GM23248 (cell line): ENCODE data around the gene ABHD14A. TPM values are rescaled to one million over a fixed set of nuclear protein-coding genes. Genes with fewer than 3 reads are reported as not detected.

Source experiments
- DNase-seq: peaks from one replicate; pipeline ENCODE4 v3.0.0-alpha.2; 2015
- H2AFZ ChIP-seq: fragments of 200-600 bp; sonication (generic); 2 replicates; pipeline ENCODE4 v1.6.1; 2016; ENCODE audit warnings: antibody characterized with exemption
- H3F3A ChIP-seq: fragments of 200-600 bp; sonication (generic); 2 replicates; pipeline ENCODE4 v1.6.1; 2016; ENCODE audit warnings: mild to moderate bottlenecking, antibody characterized with exemption, mixed run types; ENCODE audit not compliant: insufficient read depth
- H3K27ac ChIP-seq: fragments of 200-600 bp; sonication (generic); 2 replicates; pipeline ENCODE4 v1.5.1; 2016; ENCODE audit warnings: mild to moderate bottlenecking
- H3K27me3 ChIP-seq: fragments of 200-600 bp; sonication (generic); replicated peaks from 2 replicates; pipeline ENCODE4 v1.6.1; 2016; ENCODE audit warnings: mild to moderate bottlenecking; ENCODE audit not compliant: insufficient read depth
- H3K36me3 ChIP-seq: fragments of 200-600 bp; sonication (generic); 2 replicates; pipeline ENCODE4 v1.6.1; 2016; ENCODE audit warnings: low read depth, mild to moderate bottlenecking
- H3K4me1 ChIP-seq: fragments of 200-600 bp; sonication (generic); 2 replicates; pipeline ENCODE4 v1.6.1; 2016; ENCODE audit warnings: mild to moderate bottlenecking; ENCODE audit not compliant: insufficient read depth
- H3K4me2 ChIP-seq: fragments of 200-600 bp; sonication (generic); one replicate; pipeline ENCODE4 v1.6.1; 2016; ENCODE audit warnings: mild to moderate bottlenecking; ENCODE audit not compliant: unreplicated experiment
- H3K4me3 ChIP-seq: fragments of 200-600 bp; sonication (generic); 2 replicates; pipeline ENCODE4 v1.5.1; 2016; ENCODE audit warnings: mild to moderate bottlenecking
- H3K79me2 ChIP-seq: fragments of 200-600 bp; sonication (generic); 2 replicates; pipeline ENCODE4 v1.6.1; 2016; ENCODE audit warnings: mild to moderate bottlenecking; ENCODE audit not compliant: insufficient read depth
- H3K9ac ChIP-seq: fragments of 200-600 bp; sonication (generic); 2 replicates; pipeline ENCODE4 v1.6.1; 2016; ENCODE audit warnings: mild to moderate bottlenecking
- H3K9me2 ChIP-seq: fragments of 200-600 bp; sonication (generic); 2 replicates; pipeline ENCODE4 v1.6.1; 2016; ENCODE audit warnings: mixed run types, mild to moderate bottlenecking, moderate library complexity; ENCODE audit not compliant: insufficient read depth
- H3K9me3 ChIP-seq: fragments of 200-600 bp; sonication (generic); one replicate; pipeline ENCODE4 v1.6.1; 2017; ENCODE audit warnings: low read depth
- H4K20me1 ChIP-seq: fragments of 200-600 bp; sonication (generic); 2 replicates; pipeline ENCODE4 v1.6.0; 2016; ENCODE audit not compliant: insufficient read depth
- EZH2 ChIP-seq: fragments of 200-600 bp; sonication (generic); IDR thresholded peaks from 2 replicates; pipeline ENCODE4 v1.6.1; 2018; ENCODE audit warnings: antibody characterized with exemption, mild to moderate bottlenecking; ENCODE audit not compliant: insufficient read depth, poor library complexity, severe bottlenecking
- EZH2phosphoT487 ChIP-seq: fragments of 200-600 bp; sonication (generic); IDR thresholded peaks from 2 replicates; pipeline ENCODE4 v1.6.1; 2018; ENCODE audit warnings: antibody characterized with exemption, moderate library complexity, mild to moderate bottlenecking, low read depth; ENCODE audit not compliant: insufficient read depth
- WGBS, 2 experiments: methylation state at CpG; one replicate each; pipeline ENCODE4 v1.1.6; 2015 to 2017; ENCODE audit warnings: low lambda C conversion rate in 2 of 2, low coverage in 1 of 2; ENCODE audit errors: missing lambda C conversion rate in 2 of 2; 5-methylcytosine and 5-hydroxymethylcytosine counted together
- in situ Hi-C: fragments of 300-500 bp; cut with MboI; formaldehyde crosslinking; loops from 2 replicates; pipeline ENCODE4 v1.15.0; 2020
- polyA plus RNA-seq: library from polyadenylated mRNA; unstranded; fragments of >200 nt; fragmentation: Nextera tagmentation; extraction: Ambion mirVana; gene quantifications from 2 replicates; pipeline ENCODE4 v1.2.1, GENCODE V29; 2016
- total RNA-seq: library from RNA; depleted of rRNA; stranded (reverse); fragments of >200 nt; shearing (Covaris generic); gene quantifications from 2 replicates; pipeline ENCODE4 v1.2.3, GENCODE V29; 2014

ABHD14A gene
- total and polyA plus RNA-seq, 2 experiments from 2014 or later: 35.5 to 37.9 TPM

GRCh38 chr3:52006820-52007133, 31.9 kb downstream of the ABHD14A start:
- Histone ChIP-seq H3K9ac (no peak overlapping the region), H3K79me2 (no peaks in the 10 kb centered on the region), H3K9me3 (no peaks in the 10 kb centered on the region), H3F3A (no peaks in the 10 kb centered on the region), H3K27me3 (no peaks in the 10 kb centered on the region), H3K4me2 (no peak overlapping the region), H4K20me1 (no peaks in the 10 kb centered on the region), H3K36me3 (no peaks in the 10 kb centered on the region), H3K4me1 (peaks cover 12% of the 10 kb centered on the region), H3K4me3 (no peak overlapping the region), H3K27ac (no peak overlapping the region), H3K9me2 (no peaks in the 10 kb centered on the region), H2AFZ (no peak overlapping the region)
- TF ChIP-seq EZH2phosphoT487: no peak
- TF ChIP-seq EZH2: no peak
- WGBS, 2 experiments: 84 to 87% methylated on average over 6 of the region's 6 CpGs
- DNase-seq: no peak
- in situ Hi-C loops: loop anchor here (10.0 kb wide), 1 partner anchor 108 kb away; no protein-coding TSS in a partner anchor

- DNase-seq: no peak
- in situ Hi-C loops: loop anchor here (10.0 kb wide), 1 partner anchor 108 kb away; no protein-coding TSS in a partner anchor
- Histone ChIP-seq H3F3A (no peaks in the 10 kb centered on the region), H4K20me1 (no peaks in the 10 kb centered on the region), H3K4me1 (peaks cover 12% of the 10 kb centered on the region), H3K9me2 (no peaks in the 10 kb centered on the region), H3K79me2 (no peaks in the 10 kb centered on the region), H3K9ac (no peak overlapping the region), H3K4me2 (no peak overlapping the region), H2AFZ (no peak overlapping the region), H3K27me3 (no peaks in the 10 kb centered on the region), H3K36me3 (no peaks in the 10 kb centered on the region), H3K9me3 (no peaks in the 10 kb centered on the region), H3K27ac (no peak overlapping the region), H3K4me3 (no peak overlapping the region)
- 73 to 100% methylated on average over 3 to 4 of the region's 4 CpGs for WGBS, 2 experiments
- TF ChIP-seq EZH2 (no peak), EZH2phosphoT487 (no peak)
Measured at GRCh38 chr3:52007291-52007690, 32.4 kb downstream of the ABHD14A start.

GRCh38 chr3:52010431-52010830, 35.6 kb downstream of the ABHD14A start:
- no peak overlapping the region for H3K9ac ChIP-seq
- H4K20me1 ChIP-seq: no peaks in the 10 kb centered on the region
- no peaks in the 10 kb centered on the region for H3F3A ChIP-seq
- H3K27me3 ChIP-seq: no peaks in the 10 kb centered on the region
- DNase-seq: no peak
- no peak overlapping the region for H2AFZ ChIP-seq
- H3K4me3 ChIP-seq: no peak overlapping the region
- H3K4me2 ChIP-seq: no peak overlapping the region
- H3K27ac ChIP-seq: no peak overlapping the region
- in situ Hi-C loops: no loop called here
- H3K79me2 ChIP-seq: no peaks in the 10 kb centered on the region
- no peaks in the 10 kb centered on the region for H3K9me2 ChIP-seq
- peaks cover 9% of the 10 kb centered on the region for H3K4me1 ChIP-seq
- TF ChIP-seq EZH2 (no peak), EZH2phosphoT487 (no peak)
- H3K36me3 ChIP-seq: no peaks in the 10 kb centered on the region
- H3K9me3 ChIP-seq: no peaks in the 10 kb centered on the region

GRCh38 chr3:52012699-52013098, 37.8 kb downstream of the ABHD14A start:
- no peaks in the 10 kb centered on the region for H3K9me2 ChIP-seq
- H3K9ac ChIP-seq: no peak overlapping the region
- H3K4me2 ChIP-seq: no peak overlapping the region
- H4K20me1 ChIP-seq: no peaks in the 10 kb centered on the region
- H3K27me3 ChIP-seq: no peaks in the 10 kb centered on the region
- DNase-seq: no peak
- H3K36me3 ChIP-seq: no peaks in the 10 kb centered on the region
- no peak overlapping the region for H2AFZ ChIP-seq
- TF ChIP-seq EZH2phosphoT487 (no peak), EZH2 (no peak)
- in situ Hi-C loops: no loop called here
- H3K4me1 ChIP-seq: no peaks in the 10 kb centered on the region
- H3K79me2 ChIP-seq: no peaks in the 10 kb centered on the region
- no peaks in the 10 kb centered on the region for H3K9me3 ChIP-seq
- H3F3A ChIP-seq: no peaks in the 10 kb centered on the region
- no peak overlapping the region for H3K4me3 ChIP-seq
- WGBS, 2 experiments: 48 to 51% methylated on average over 7 of the region's 7 CpGs
- no peak overlapping the region for H3K27ac ChIP-seq

GRCh38 chr3:52013802-52014598, 39.1 kb downstream of the ABHD14A start:
- Histone ChIP-seq H3K27ac (no peak overlapping the region), H3K9me3 (no peaks in the 10 kb centered on the region), H3K4me2 (no peak overlapping the region), H3K9me2 (no peaks in the 10 kb centered on the region), H3F3A (no peaks in the 10 kb centered on the region), H3K9ac (no peak overlapping the region), H3K36me3 (no peaks in the 10 kb centered on the region), H3K79me2 (no peaks in the 10 kb centered on the region), H3K4me1 (no peaks in the 10 kb centered on the region), H3K4me3 (no peak overlapping the region), H3K27me3 (no peaks in the 10 kb centered on the region), H4K20me1 (no peaks in the 10 kb centered on the region), H2AFZ (no peak overlapping the region)
- WGBS, 2 experiments: 79 to 80% methylated on average over 6 of the region's 6 CpGs
- TF ChIP-seq EZH2phosphoT487 (no peak), EZH2 (no peak)
- in situ Hi-C loops: no loop called here
- DNase-seq: no peak
